Epithelial cell of proximal tubule (primary cell): ENCODE results near the gene ODC1. TPM values are rescaled to one million over a fixed set of nuclear protein-coding genes. Genes with fewer than 3 reads are reported as not detected.

Experiments
- DNase-seq: peaks from one replicate; pipeline ENCODE4 v3.0.0-alpha.2; 2011; ENCODE audit warnings: low read depth
- H3K4me3 ChIP-seq: 2 replicates; pipeline ENCODE4 v1.5.1; 2011; ENCODE audit warnings: low read depth, mild to moderate bottlenecking, low read length
- total RNA-seq: library from RNA; depleted of rRNA; stranded (reverse); fragments of >200 nt; gene quantifications from 2 replicates; pipeline ENCODE4 v1.2.3, GENCODE V29; 2015
- TF ChIP-seq, protein P1 (sequence below): conservative IDR thresholded peaks from 2 replicates; pipeline ENCODE4 v1.5.1; 2012; ENCODE audit warnings: low read depth, mild to moderate bottlenecking, low read length

The ODC1 gene
- total RNA-seq, 1 donor from 2014 or later = 134 TPM

DNA sequence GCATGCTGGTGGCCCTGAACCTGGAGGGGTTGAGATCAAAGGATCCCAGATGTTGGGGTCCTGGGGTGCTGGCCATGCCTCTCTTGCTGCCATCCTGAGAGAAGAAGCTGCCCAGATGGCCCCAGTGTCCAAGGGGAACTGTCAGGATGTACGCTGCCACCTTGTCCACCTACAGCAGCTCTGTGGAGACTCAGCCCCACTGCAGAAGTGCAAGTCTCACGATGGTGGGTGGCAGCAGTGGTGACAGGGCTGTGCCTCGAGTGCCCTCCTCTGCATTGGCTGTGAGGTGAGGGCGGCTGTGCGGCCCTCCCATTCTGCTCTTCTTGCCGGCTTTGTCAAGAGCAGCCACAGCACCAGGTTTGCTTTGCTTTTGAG is 24.7 kb downstream of the ODC1 start:
- DNase-seq = no peak
- TF ChIP-seq, protein P1, sequence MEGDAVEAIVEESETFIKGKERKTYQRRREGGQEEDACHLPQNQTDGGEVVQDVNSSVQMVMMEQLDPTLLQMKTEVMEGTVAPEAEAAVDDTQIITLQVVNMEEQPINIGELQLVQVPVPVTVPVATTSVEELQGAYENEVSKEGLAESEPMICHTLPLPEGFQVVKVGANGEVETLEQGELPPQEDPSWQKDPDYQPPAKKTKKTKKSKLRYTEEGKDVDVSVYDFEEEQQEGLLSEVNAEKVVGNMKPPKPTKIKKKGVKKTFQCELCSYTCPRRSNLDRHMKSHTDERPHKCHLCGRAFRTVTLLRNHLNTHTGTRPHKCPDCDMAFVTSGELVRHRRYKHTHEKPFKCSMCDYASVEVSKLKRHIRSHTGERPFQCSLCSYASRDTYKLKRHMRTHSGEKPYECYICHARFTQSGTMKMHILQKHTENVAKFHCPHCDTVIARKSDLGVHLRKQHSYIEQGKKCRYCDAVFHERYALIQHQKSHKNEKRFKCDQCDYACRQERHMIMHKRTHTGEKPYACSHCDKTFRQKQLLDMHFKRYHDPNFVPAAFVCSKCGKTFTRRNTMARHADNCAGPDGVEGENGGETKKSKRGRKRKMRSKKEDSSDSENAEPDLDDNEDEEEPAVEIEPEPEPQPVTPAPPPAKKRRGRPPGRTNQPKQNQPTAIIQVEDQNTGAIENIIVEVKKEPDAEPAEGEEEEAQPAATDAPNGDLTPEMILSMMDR = no peak

DNA sequence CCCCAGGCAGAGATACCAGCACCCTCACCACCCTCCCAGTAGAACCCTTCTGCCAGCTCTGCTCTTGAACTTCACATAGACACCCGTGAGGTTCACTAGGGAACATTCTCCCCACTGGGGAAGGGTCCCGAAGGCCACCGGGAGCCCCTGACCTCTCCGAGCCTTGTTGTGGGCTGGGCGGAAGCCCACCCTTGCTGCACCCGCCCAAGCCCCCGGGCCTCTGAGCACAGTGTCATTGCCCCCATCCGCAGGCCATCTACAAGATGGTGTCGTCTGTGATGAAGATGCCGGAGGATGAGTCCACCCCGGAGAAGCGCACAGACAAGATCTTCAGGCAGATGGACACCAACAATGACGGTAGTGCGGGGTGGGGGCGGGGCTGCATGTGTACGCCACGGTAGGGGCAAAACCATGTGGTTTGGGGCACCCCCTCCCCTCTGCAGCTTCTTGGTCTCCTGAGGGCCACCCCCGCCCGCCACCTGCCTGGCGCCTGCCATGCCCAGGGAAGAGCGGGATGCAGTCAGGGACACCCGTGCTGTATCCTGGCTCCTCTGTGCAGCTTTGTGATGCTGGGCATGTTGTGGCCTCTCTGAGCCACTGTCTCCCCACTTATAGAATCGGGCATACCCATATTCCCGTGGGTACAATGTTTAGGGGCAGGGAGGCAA is 25.3 kb downstream of the ODC1 start:
- TF ChIP-seq, protein P1 = no peak
- no peak for DNase-seq
- no peak overlapping the region for H3K4me3 ChIP-seq

More for the DNA sequence above, 24.7 kb downstream of the ODC1 start:
- H3K4me3 ChIP-seq = no peak overlapping the region

DNA sequence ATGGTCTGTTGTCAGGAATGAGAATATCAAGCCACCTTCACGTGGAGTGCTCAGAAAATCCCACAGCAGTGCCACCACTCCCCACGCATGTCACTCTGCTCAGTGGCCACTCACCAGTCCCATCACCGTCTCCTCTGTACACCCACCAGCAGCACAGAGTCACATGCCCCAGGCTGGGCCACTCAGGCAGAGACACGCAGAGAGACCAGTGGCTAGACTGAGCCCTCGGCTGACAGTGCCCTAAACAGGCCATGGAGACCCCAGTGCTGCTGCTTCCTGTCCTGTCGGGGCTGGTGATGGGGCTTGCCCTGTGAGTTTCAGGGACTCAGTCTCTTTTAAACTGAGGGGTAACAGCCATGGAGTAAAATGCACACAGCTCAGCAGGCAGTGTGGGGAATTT is 25.9 kb downstream of the ODC1 start:
- TF ChIP-seq, protein P1 = no peak
- no peak for DNase-seq
- no peak overlapping the region for H3K4me3 ChIP-seq

- no peak overlapping the region for H3K4me3 ChIP-seq
- TF ChIP-seq, protein P1 = no peak
- DNase-seq = no peak
Measured at GRCh38 chr2:10419553-10420257, 28.4 kb downstream of the ODC1 start.

GRCh38 chr2:10417551-10418335 is 30.4 kb downstream of the ODC1 start:
- no peak for DNase-seq
- H3K4me3 ChIP-seq = no peak overlapping the region
- TF ChIP-seq, protein P1 = no peak

GRCh38 chr2:10415640-10416039 is 32.5 kb downstream of the ODC1 start:
- TF ChIP-seq, protein P1 = no peak
- H3K4me3 ChIP-seq = no peak overlapping the region
- DNase-seq = no peak
